DND-41 (cell line): ENCODE measurements around the gene LRPPRC.

Source experiments
- ATAC-seq: fragments of 200-7000 bp; cut with Tn5 transposase; 3 replicates; pipeline ENCODE4 v1.9.1; 2021; ENCODE audit warnings: low read depth; ENCODE audit not compliant: insufficient read depth
- DNase-seq: peaks from one replicate; pipeline ENCODE4 v3.0.0-alpha.2; 2020
- H2AFZ ChIP-seq: 2 replicates; pipeline ENCODE4 v1.6.0; 2012; ENCODE audit warnings: low read depth, low read length
- H3K27ac ChIP-seq: 2 replicates; pipeline ENCODE4 v1.5.1; 2012; ENCODE audit warnings: low read length, inconsistent platforms
- H3K27me3 ChIP-seq: fragments of 200-600 bp; sonication (generic); 2 replicates; pipeline ENCODE4 v1.6.0; 2012; ENCODE audit warnings: low read length, mild to moderate bottlenecking, inconsistent platforms; ENCODE audit not compliant: insufficient read depth, poor library complexity
- H3K36me3 ChIP-seq: 2 replicates; pipeline ENCODE4 v1.5.1; 2012; ENCODE audit warnings: low read length, inconsistent platforms; ENCODE audit not compliant: insufficient read depth
- H3K4me1 ChIP-seq: 2 replicates; pipeline ENCODE4 v1.5.1; 2012; ENCODE audit warnings: mild to moderate bottlenecking, low read length; ENCODE audit not compliant: insufficient read depth
- H3K4me2 ChIP-seq: 2 replicates; pipeline ENCODE4 v1.6.0; 2012; ENCODE audit warnings: mild to moderate bottlenecking, moderate library complexity, low read length, inconsistent platforms; ENCODE audit not compliant: insufficient read depth
- H3K4me3 ChIP-seq, 2 experiments: fragments of 200-600 bp in 1 of 2; shearing (Covaris generic) in 1 of 2; 2 replicates each; pipeline ENCODE4 v1.5.1; 2012 to 2016; ENCODE audit warnings: inconsistent platforms in 2 of 2, low read length in 2 of 2, mild to moderate bottlenecking in 2 of 2, low read depth in 1 of 2, moderate library complexity in 1 of 2
- H3K79me2 ChIP-seq: 2 replicates; pipeline ENCODE4 v1.6.0; 2012; ENCODE audit warnings: low read length, inconsistent platforms; ENCODE audit not compliant: insufficient read depth
- H3K9ac ChIP-seq: 2 replicates; pipeline ENCODE4 v1.6.0; 2012; ENCODE audit warnings: low read depth, mild to moderate bottlenecking, inconsistent platforms, low read length, moderate library complexity
- H3K9me3 ChIP-seq: 2 replicates; pipeline ENCODE4 v1.5.1; 2012; ENCODE audit warnings: low read length, moderate library complexity, mild to moderate bottlenecking, inconsistent platforms; ENCODE audit not compliant: insufficient read depth, severe bottlenecking
- H4K20me1 ChIP-seq: 2 replicates; pipeline ENCODE4 v1.6.0; 2012; ENCODE audit warnings: low read length; ENCODE audit not compliant: insufficient read depth
- CTCF ChIP-seq: IDR thresholded peaks from 2 replicates; pipeline ENCODE4 v1.5.1; 2012; ENCODE audit warnings: borderline replicate concordance, low read length, moderate library complexity, mild to moderate bottlenecking; ENCODE audit not compliant: poor library complexity, severe bottlenecking; ENCODE audit errors: extremely low read depth
- EZH2 ChIP-seq: IDR thresholded peaks from 3 replicates; pipeline ENCODE4 v1.6.1; 2012; ENCODE audit warnings: borderline replicate concordance, low read depth, mild to moderate bottlenecking, moderate library complexity, low read length, inconsistent platforms; ENCODE audit not compliant: severe bottlenecking

LRPPRC gene

GRCh38 chr2:43906448-43907109 lies 89.2 kb downstream of the LRPPRC start:
- no peaks in the 10 kb centered on the region for H3K4me1 ChIP-seq

GRCh38 chr2:43905871-43906270 lies 89.9 kb downstream of the LRPPRC start:
- H3K4me2 ChIP-seq, result no peak overlapping the region
- H3K36me3 ChIP-seq, result peaks cover 87% of the 10 kb centered on the region
- no peak for ATAC-seq
- H3K9me3 ChIP-seq, result no peaks in the 10 kb centered on the region
- TF ChIP-seq CTCF (no peak), EZH2 (no peak)
- H3K79me2 ChIP-seq, result no peaks in the 10 kb centered on the region
- no peak overlapping the region for H2AFZ ChIP-seq
- no peaks in the 10 kb centered on the region for H4K20me1 ChIP-seq
- H3K27me3 ChIP-seq, result no peaks in the 10 kb centered on the region
- H3K27ac ChIP-seq, result no peak overlapping the region
- H3K9ac ChIP-seq, result no peak overlapping the region
- DNase-seq, result no peak
- H3K4me1 ChIP-seq, result no peaks in the 10 kb centered on the region
- H3K4me3 ChIP-seq, result no peak overlapping the region

More at GRCh38 chr2:43906448-43907109, 89.2 kb downstream of the LRPPRC start:
- H3K9me3 ChIP-seq, result no peaks in the 10 kb centered on the region
- H2AFZ ChIP-seq, result no peak overlapping the region
- ATAC-seq (no peak), DNase-seq (no peak)
- no peaks in the 10 kb centered on the region for H3K27me3 ChIP-seq
- H3K36me3 ChIP-seq, result peaks cover 87% of the 10 kb centered on the region
- H3K9ac ChIP-seq, result no peak overlapping the region
- H3K27ac ChIP-seq, result no peak overlapping the region
- H3K4me3 ChIP-seq, result no peak overlapping the region
- TF ChIP-seq EZH2, result no peak
- TF ChIP-seq CTCF, result no peak
- no peaks in the 10 kb centered on the region for H4K20me1 ChIP-seq
- no peaks in the 10 kb centered on the region for H3K79me2 ChIP-seq
- H3K4me2 ChIP-seq, result no peak overlapping the region

GRCh38 chr2:43905371-43905803 lies 90.4 kb downstream of the LRPPRC start:
- no peak overlapping the region for H2AFZ ChIP-seq
- H3K79me2 ChIP-seq, result no peaks in the 10 kb centered on the region
- no peaks in the 10 kb centered on the region for H3K27me3 ChIP-seq
- no peak overlapping the region for H3K27ac ChIP-seq
- no peaks in the 10 kb centered on the region for H4K20me1 ChIP-seq
- H3K9me3 ChIP-seq, result no peaks in the 10 kb centered on the region
- no peak for TF ChIP-seq CTCF
- no peaks in the 10 kb centered on the region for H3K4me1 ChIP-seq
- no peak overlapping the region for H3K9ac ChIP-seq
- no peak for ATAC-seq
- DNase-seq, result no peak
- no peak overlapping the region for H3K4me2 ChIP-seq
- no peak overlapping the region for H3K4me3 ChIP-seq
- H3K36me3 ChIP-seq, result peaks cover 87% of the 10 kb centered on the region
